Breast epithelium (tissue), 3 donors: ENCODE data around the gene GALNT7.

Experiments
- CTCF ChIP-seq, 3 donors: fragments of 450-650 bp; IDR thresholded peaks; one replicate each; pipeline ENCODE4 v1.5.1; 2016 to 2017; ENCODE audit warnings: antibody characterized with exemption in 3 of 3, mild to moderate bottlenecking in 3 of 3, moderate library complexity in 3 of 3
- POLR2A ChIP-seq: fragments of 450-650 bp; IDR thresholded peaks from one replicate; pipeline ENCODE4 v1.6.1; 2016; ENCODE audit warnings: antibody characterized with exemption, mild to moderate bottlenecking, moderate library complexity
- POLR2AphosphoS5 ChIP-seq, 3 donors: sonication (generic); formaldehyde crosslinking; IDR thresholded peaks; one replicate each; pipeline ENCODE4 v1.6.1; 2017; ENCODE audit warnings: antibody characterized with exemption in 3 of 3

- TF ChIP-seq CTCF (IDR thresholded peaks at IDR 0.05) = no peak
- no peak for TF ChIP-seq POLR2AphosphoS5 (IDR thresholded peaks at IDR 0.05)
- TF ChIP-seq POLR2A = no peak
These were observed 17.1 kb upstream of the GALNT7 start for GRCh38 chr4:173151496-173151895.
